HCT116 (cell line): Measurements from ENCODE around the gene LRRC3C. TPM values are rescaled to one million over a fixed set of nuclear protein-coding genes. Genes with fewer than 3 reads are reported as not detected.

Experiments used
- ATAC-seq: fragments of 200-7000 bp; cut with Tn5 transposase; 2 replicates; pipeline ENCODE4 v1.9.1; 2020; ENCODE audit warnings: mild to moderate bottlenecking, moderate library complexity
- BruUV-seq: library from RNA; stranded (reverse); fragments of 400-500 nt; replicated peaks from 2 replicates; lab custom pipeline; 2021; lab: Mats Ljungman, UMichigan
- CTCF ChIA-PET: fragments of 300-600 bp; sonication (Branson Sonifier 250); formaldehyde crosslinking; loops from one replicate; lab custom pipeline; 2021; ENCODE audit warnings: antibody characterized with exemption; lab: Charles Lee
- POLR2A ChIA-PET: fragments of 300-600, 350-600 bp; sonication (Branson Sonifier 250); formaldehyde crosslinking; loops from one replicate; lab custom pipeline; 2021; ENCODE audit warnings: antibody characterized with exemption; lab: Charles Lee
- RAD21 ChIA-PET, 2 experiments: fragments of 300-600 bp; sonication (Branson Sonifier 250); formaldehyde crosslinking; loops; one replicate each; lab custom pipeline; 2023; ENCODE audit warnings: low total read pairs in 2 of 2; ENCODE audit not compliant: uncharacterized antibody in 2 of 2, unreplicated experiment in 2 of 2, low non-redundant PET in 1 of 2; lab: Charles Lee
- DNase-seq: peaks from one replicate; pipeline ENCODE4 v3.0.0-alpha.2; 2010; ENCODE audit warnings: low read depth, low spot score
- H2AFZ ChIP-seq: fragments of 200-600 bp; shearing (Covaris generic), sonication (generic); 2 replicates; pipeline ENCODE4 v1.6.1; 2017; ENCODE audit warnings: low read depth, mixed run types, mixed read lengths, antibody characterized with exemption, low read length; ENCODE audit not compliant: poor library complexity, severe bottlenecking
- H3K27ac ChIP-seq: 2 replicates; pipeline ENCODE4 v1.5.1; 2012; ENCODE audit warnings: low read depth, low read length
- H3K27me3 ChIP-seq: fragments of 200-600 bp; sonication (generic); 2 replicates; pipeline ENCODE4 v1.6.1; 2016; ENCODE audit warnings: mixed run types, low read length, mixed read lengths; ENCODE audit not compliant: insufficient read depth
- H3K36me3 ChIP-seq, 2 experiments: fragments of 200-500 bp in 1 of 2; fragments of 200-600 bp in 1 of 2; sonication (Bioruptor generic) in 1 of 2; sonication (generic) in 1 of 2; 2 replicates each; pipeline versions ENCODE4 v1.5.1 to v1.6.1; 2014 to 2016; ENCODE audit warnings: low read length in 2 of 2, inconsistent platforms in 1 of 2, mixed read lengths in 1 of 2, mixed run types in 1 of 2; ENCODE audit not compliant: insufficient read depth in 2 of 2, control insufficient read depth in 1 of 2
- H3K4me1 ChIP-seq, 2 experiments: fragments of 200-600 bp in 1 of 2; sonication (generic) in 1 of 2; 2 replicates each; pipeline versions ENCODE4 v1.5.1 to v1.6.1; 2012 to 2017; ENCODE audit warnings: low read length in 2 of 2, inconsistent platforms in 1 of 2, mild to moderate bottlenecking in 1 of 2, mixed read lengths in 1 of 2, mixed run types in 1 of 2, moderate library complexity in 1 of 2; ENCODE audit not compliant: insufficient read depth in 2 of 2, control insufficient read depth in 1 of 2
- H3K4me2 ChIP-seq: fragments of 200-600 bp; sonication (generic); 2 replicates; pipeline ENCODE4 v1.6.1; 2017; ENCODE audit warnings: mixed run types, low read length, mixed read lengths
- H3K4me3 ChIP-seq, 2 experiments: fragments of 200-600 bp in 1 of 2; sonication (generic) in 1 of 2; replicated peaks in 1 of 2; 2 replicates each; pipeline ENCODE4 v1.5.1; 2011 to 2016; ENCODE audit warnings: low read length in 2 of 2, control low read depth in 1 of 2, low read depth in 1 of 2, mild to moderate bottlenecking in 1 of 2, mixed read lengths in 1 of 2, mixed run types in 1 of 2
- H3K79me2 ChIP-seq: fragments of 200-600 bp; sonication (generic); 2 replicates; pipeline ENCODE4 v1.6.1; 2017; ENCODE audit warnings: mild to moderate bottlenecking, mixed run types, low read length, moderate library complexity, mixed read lengths; ENCODE audit not compliant: insufficient read depth
- H3K9ac ChIP-seq: fragments of 200-600 bp; sonication (generic); 2 replicates; pipeline ENCODE4 v1.6.1; 2016; ENCODE audit warnings: low read length, mixed read lengths
- H3K9me2 ChIP-seq: fragments of 200-600 bp; sonication (generic), shearing (Covaris generic); 2 replicates; pipeline ENCODE4 v1.6.1; 2017; ENCODE audit warnings: mixed run types, mild to moderate bottlenecking, moderate library complexity; ENCODE audit not compliant: insufficient read depth
- H3K9me3 ChIP-seq, 2 experiments: fragments of 200-500 bp in 1 of 2; fragments of 200-600 bp in 1 of 2; sonication (Bioruptor generic) in 1 of 2; sonication (generic) in 1 of 2; 2 replicates each; pipeline ENCODE4 v1.6.1; 2014 to 2017; ENCODE audit warnings: low read length in 2 of 2, mixed read lengths in 2 of 2, inconsistent platforms in 1 of 2, low read depth in 1 of 2, mild to moderate bottlenecking in 1 of 2, mixed run types in 1 of 2, moderate library complexity in 1 of 2; ENCODE audit not compliant: control insufficient read depth in 1 of 2, insufficient read depth in 1 of 2
- H4K20me1 ChIP-seq: fragments of 200-600 bp; sonication (generic), shearing (Covaris generic); 2 replicates; pipeline ENCODE4 v1.6.1; 2017; ENCODE audit warnings: mixed run types, mild to moderate bottlenecking, moderate library complexity; ENCODE audit not compliant: insufficient read depth
- CBX3 ChIP-seq: IDR thresholded peaks from 2 replicates; pipeline ENCODE4 v1.6.1; 2012; ENCODE audit warnings: low read depth
- CEBPB ChIP-seq: IDR thresholded peaks from 2 replicates; pipeline ENCODE4 v1.6.1; 2012; ENCODE audit warnings: low read depth
- EGR1 ChIP-seq: IDR thresholded peaks from 2 replicates; pipeline ENCODE4 v1.6.1; 2012; ENCODE audit warnings: low read depth
- ELF1 ChIP-seq: IDR thresholded peaks from 2 replicates; pipeline ENCODE4 v1.6.1; 2012; ENCODE audit warnings: low read depth, borderline replicate concordance
- EZH2 ChIP-seq: fragments of 200-600 bp; sonication (generic); IDR thresholded peaks from 2 replicates; pipeline ENCODE4 v1.6.1; 2017; ENCODE audit warnings: antibody characterized with exemption, mixed run types
- EZH2phosphoT487 ChIP-seq: fragments of 200-600 bp; IDR thresholded peaks from 2 replicates; pipeline ENCODE4 v1.6.1; 2018; ENCODE audit warnings: antibody characterized with exemption, borderline replicate concordance
- FOSL1 ChIP-seq: IDR thresholded peaks from 2 replicates; pipeline ENCODE4 v1.6.1; 2012; ENCODE audit warnings: low read depth
- POLR2AphosphoS5 ChIP-seq: IDR thresholded peaks from 2 replicates; pipeline ENCODE4 v1.6.1; 2011; ENCODE audit warnings: mild to moderate bottlenecking, low read depth, low read length, moderate library complexity
- SIN3A ChIP-seq: IDR thresholded peaks from 2 replicates; pipeline ENCODE4 v1.6.1; 2012; ENCODE audit warnings: low read depth
- YY1 ChIP-seq: IDR thresholded peaks from 2 replicates; pipeline ENCODE4 v1.6.1; 2011; ENCODE audit warnings: low read length, low read depth, moderate library complexity, mild to moderate bottlenecking; ENCODE audit not compliant: insufficient replicate concordance; ENCODE audit errors: extremely low read depth
- intact Hi-C: fragments of 100-400 bp; cut with micrococcal nuclease; formaldehyde crosslinking; loops from 2 replicates; pipeline ENCODE4 v1.10.0; 2022
- total RNA-seq: library from RNA; stranded (reverse); gene quantifications from one replicate; pipeline ENCODE4 v1.2.1, GENCODE V29; 2021; ENCODE audit not compliant: unreplicated experiment
- TF ChIP-seq, protein P1 (sequence below), 3 experiments: fragments of 200-600 bp in 1 of 3; sonication (generic) in 1 of 3; IDR thresholded peaks in 2 of 3; conservative IDR thresholded peaks in 1 of 3; 2 replicates each; pipeline ENCODE4 v1.5.1; 2012 to 2017; ENCODE audit warnings: low read depth in 2 of 3, low read length in 2 of 3, antibody characterized with exemption in 1 of 3, borderline replicate concordance in 1 of 3, control low read depth in 1 of 3, mild to moderate bottlenecking in 1 of 3, mixed read lengths in 1 of 3, mixed run types in 1 of 3, moderate library complexity in 1 of 3; ENCODE audit not compliant: insufficient read depth in 1 of 3
- TF ChIP-seq, protein P2 (sequence below): IDR thresholded peaks from 2 replicates; pipeline ENCODE4 v1.6.1; 2011; ENCODE audit warnings: mild to moderate bottlenecking, low read length, moderate library complexity; ENCODE audit not compliant: insufficient replicate concordance; ENCODE audit errors: extremely low read depth
- TF ChIP-seq, protein P3 (sequence below): IDR thresholded peaks from 2 replicates; pipeline ENCODE4 v1.6.1; 2012; ENCODE audit warnings: low read depth

The LRRC3C gene
- total RNA-seq, 1 experiment from 2014 or later, result not detected

DNA sequence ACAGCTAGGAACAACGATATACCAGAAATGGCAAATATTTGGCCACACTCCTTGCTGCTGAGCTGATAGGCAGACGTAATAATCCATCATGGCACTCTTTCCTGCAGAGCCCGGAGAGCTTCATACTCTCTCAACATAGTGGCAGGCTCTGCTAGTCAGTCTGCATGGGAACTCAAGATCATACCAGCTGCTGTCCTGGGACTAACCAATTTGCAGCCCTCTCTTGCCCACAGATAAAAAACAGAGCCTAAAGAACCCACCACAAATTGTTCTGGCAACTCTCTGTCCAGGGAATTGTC is 22.6 kb upstream of the LRRC3C start:
- H4K20me1 ChIP-seq, result no peaks in the 10 kb centered on the region
- no peaks in the 10 kb centered on the region for H3K27me3 ChIP-seq
- ChIA-PET POLR2A (no interaction called here), CTCF (no interaction called here), RAD21 (no interaction called here)
- intact Hi-C loops, result no loop called here
- H3K4me3 ChIP-seq, result no peak overlapping the region
- H3K9me3 ChIP-seq, result no peaks in the 10 kb centered on the region
- BruUV-seq, result no TSS peak
- DNase-seq (no peak), ATAC-seq (no peak)
- H3K4me1 ChIP-seq, result no peaks in the 10 kb centered on the region
- H3K9me2 ChIP-seq, result no peaks in the 10 kb centered on the region
- no peak overlapping the region for H2AFZ ChIP-seq
- TF ChIP-seq YY1 (no peak), FOSL1 (no peak)
- TF ChIP-seq, protein P1, sequence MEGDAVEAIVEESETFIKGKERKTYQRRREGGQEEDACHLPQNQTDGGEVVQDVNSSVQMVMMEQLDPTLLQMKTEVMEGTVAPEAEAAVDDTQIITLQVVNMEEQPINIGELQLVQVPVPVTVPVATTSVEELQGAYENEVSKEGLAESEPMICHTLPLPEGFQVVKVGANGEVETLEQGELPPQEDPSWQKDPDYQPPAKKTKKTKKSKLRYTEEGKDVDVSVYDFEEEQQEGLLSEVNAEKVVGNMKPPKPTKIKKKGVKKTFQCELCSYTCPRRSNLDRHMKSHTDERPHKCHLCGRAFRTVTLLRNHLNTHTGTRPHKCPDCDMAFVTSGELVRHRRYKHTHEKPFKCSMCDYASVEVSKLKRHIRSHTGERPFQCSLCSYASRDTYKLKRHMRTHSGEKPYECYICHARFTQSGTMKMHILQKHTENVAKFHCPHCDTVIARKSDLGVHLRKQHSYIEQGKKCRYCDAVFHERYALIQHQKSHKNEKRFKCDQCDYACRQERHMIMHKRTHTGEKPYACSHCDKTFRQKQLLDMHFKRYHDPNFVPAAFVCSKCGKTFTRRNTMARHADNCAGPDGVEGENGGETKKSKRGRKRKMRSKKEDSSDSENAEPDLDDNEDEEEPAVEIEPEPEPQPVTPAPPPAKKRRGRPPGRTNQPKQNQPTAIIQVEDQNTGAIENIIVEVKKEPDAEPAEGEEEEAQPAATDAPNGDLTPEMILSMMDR (IDR thresholded peaks at IDR 0.05 in 2 of 3, conservative IDR thresholded peaks at IDR 0.05 in 1 of 3; ENCODE audit: borderline replicate concordance in 1 of 3, insufficient read depth in 1 of 3, low read depth in 2 of 3, low read length in 2 of 3), result no peak
- H3K27ac ChIP-seq, result no peak overlapping the region
- no peak overlapping the region for H3K9ac ChIP-seq
- no peaks in the 10 kb centered on the region for H3K79me2 ChIP-seq
- H3K36me3 ChIP-seq, result no peaks in the 10 kb centered on the region
- no peak overlapping the region for H3K4me2 ChIP-seq

DNA sequence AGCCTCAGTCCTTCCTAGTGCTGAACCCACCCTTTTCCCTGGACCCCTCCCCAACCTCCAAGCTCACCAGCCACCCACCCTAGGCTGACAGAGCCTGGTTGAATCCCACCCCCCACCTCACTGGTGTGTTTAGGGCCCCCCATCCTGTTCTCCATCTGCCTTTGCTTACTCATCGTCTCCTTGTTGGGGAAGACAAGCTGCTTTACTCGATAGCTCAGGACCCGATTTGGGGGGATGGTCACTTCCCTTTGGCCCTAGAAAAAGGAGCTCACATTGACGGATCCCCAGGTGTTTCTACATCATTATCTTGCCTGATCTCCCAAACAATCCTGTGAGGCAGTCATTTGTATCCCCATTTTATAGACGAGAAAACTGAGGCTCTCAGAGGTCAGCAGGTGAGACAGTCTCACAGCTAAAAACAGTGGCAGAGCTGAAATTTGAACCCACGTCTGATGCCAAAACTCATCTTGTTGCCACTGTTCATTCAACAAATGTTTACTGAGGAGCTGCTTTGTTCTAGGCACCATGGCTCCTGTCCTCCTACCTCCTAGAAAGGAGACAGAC is 18.7 kb upstream of the LRRC3C start:
- POLR2A ChIA-PET, result no interaction called here
- TF ChIP-seq, protein P2, sequence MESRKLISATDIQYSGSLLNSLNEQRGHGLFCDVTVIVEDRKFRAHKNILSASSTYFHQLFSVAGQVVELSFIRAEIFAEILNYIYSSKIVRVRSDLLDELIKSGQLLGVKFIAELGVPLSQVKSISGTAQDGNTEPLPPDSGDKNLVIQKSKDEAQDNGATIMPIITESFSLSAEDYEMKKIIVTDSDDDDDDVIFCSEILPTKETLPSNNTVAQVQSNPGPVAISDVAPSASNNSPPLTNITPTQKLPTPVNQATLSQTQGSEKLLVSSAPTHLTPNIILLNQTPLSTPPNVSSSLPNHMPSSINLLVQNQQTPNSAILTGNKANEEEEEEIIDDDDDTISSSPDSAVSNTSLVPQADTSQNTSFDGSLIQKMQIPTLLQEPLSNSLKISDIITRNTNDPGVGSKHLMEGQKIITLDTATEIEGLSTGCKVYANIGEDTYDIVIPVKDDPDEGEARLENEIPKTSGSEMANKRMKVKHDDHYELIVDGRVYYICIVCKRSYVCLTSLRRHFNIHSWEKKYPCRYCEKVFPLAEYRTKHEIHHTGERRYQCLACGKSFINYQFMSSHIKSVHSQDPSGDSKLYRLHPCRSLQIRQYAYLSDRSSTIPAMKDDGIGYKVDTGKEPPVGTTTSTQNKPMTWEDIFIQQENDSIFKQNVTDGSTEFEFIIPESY, result no peak
- TF ChIP-seq CBX3 (no peak), ELF1 (no peak), EGR1 (no peak), EZH2phosphoT487 (no peak), POLR2AphosphoS5 (no peak), EZH2 (no peak), YY1 (no peak), CEBPB (no peak), SIN3A (no peak)
- TF ChIP-seq, protein P3, sequence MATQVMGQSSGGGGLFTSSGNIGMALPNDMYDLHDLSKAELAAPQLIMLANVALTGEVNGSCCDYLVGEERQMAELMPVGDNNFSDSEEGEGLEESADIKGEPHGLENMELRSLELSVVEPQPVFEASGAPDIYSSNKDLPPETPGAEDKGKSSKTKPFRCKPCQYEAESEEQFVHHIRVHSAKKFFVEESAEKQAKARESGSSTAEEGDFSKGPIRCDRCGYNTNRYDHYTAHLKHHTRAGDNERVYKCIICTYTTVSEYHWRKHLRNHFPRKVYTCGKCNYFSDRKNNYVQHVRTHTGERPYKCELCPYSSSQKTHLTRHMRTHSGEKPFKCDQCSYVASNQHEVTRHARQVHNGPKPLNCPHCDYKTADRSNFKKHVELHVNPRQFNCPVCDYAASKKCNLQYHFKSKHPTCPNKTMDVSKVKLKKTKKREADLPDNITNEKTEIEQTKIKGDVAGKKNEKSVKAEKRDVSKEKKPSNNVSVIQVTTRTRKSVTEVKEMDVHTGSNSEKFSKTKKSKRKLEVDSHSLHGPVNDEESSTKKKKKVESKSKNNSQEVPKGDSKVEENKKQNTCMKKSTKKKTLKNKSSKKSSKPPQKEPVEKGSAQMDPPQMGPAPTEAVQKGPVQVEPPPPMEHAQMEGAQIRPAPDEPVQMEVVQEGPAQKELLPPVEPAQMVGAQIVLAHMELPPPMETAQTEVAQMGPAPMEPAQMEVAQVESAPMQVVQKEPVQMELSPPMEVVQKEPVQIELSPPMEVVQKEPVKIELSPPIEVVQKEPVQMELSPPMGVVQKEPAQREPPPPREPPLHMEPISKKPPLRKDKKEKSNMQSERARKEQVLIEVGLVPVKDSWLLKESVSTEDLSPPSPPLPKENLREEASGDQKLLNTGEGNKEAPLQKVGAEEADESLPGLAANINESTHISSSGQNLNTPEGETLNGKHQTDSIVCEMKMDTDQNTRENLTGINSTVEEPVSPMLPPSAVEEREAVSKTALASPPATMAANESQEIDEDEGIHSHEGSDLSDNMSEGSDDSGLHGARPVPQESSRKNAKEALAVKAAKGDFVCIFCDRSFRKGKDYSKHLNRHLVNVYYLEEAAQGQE, result no peak

More for the DNA sequence above, 18.7 kb upstream of the LRRC3C start:
- DNase-seq (no peak), ATAC-seq (no peak)
- Histone ChIP-seq H3K36me3 (peaks cover 0 to 3% of the 10 kb centered on the region in 2 experiments; a peak in 1 of 4 replicates), H3K9me2 (no peaks in the 10 kb centered on the region), H3K4me1 (no peaks in the 10 kb centered on the region), H2AFZ (no peak overlapping the region), H3K79me2 (no peaks in the 10 kb centered on the region), H4K20me1 (no peaks in the 10 kb centered on the region), H3K4me2 (no peak overlapping the region), H3K4me3 (no peak overlapping the region), H3K9me3 (no peaks in the 10 kb centered on the region), H3K9ac (no peak overlapping the region), H3K27ac (no peak overlapping the region), H3K27me3 (no peaks in the 10 kb centered on the region)
- CTCF ChIA-PET, result no interaction called here
- RAD21 ChIA-PET, result no interaction called here
- BruUV-seq, result no TSS peak
- intact Hi-C loops, result no loop called here
